IMR-90 (cell line): ENCODE data around the gene AXIN2. TPM values are rescaled to one million over a fixed set of nuclear protein-coding genes. Genes with fewer than 3 reads are reported as not detected.

ENCODE experiments used
- ATAC-seq: fragments of 200-7000 bp; cut with Tn5 transposase; 2 replicates; pipeline ENCODE4 v1.9.1; 2020; ENCODE audit warnings: low read depth, mild to moderate bottlenecking, moderate library complexity
- BruUV-seq: library from RNA; stranded (reverse); fragments of 400-500 nt; replicated peaks from 2 replicates; lab custom pipeline; 2021; lab: Mats Ljungman, UMichigan
- CTCF ChIA-PET: fragments of 300-600 bp; formaldehyde crosslinking; extraction: SDS; loops from one replicate; lab custom pipeline; 2021; ENCODE audit warnings: antibody characterized with exemption; lab: Yijun Ruan, JAX
- POLR2A ChIA-PET: fragments of 300-600 bp; sonication (Branson Sonifier 250); formaldehyde crosslinking; loops from one replicate; lab custom pipeline; 2022; ENCODE audit warnings: antibody characterized with exemption; ENCODE audit not compliant: unreplicated experiment; lab: Charles Lee
- DNase-seq: peaks from one replicate; pipeline ENCODE4 v3.0.0; 2013
- H2AFZ ChIP-seq: replicated peaks from 2 replicates; pipeline ENCODE3; 2013; ENCODE audit warnings: low read length, mild to moderate bottlenecking; ENCODE audit not compliant: poor library complexity
- H2AK5ac ChIP-seq: 2 replicates; pipeline ENCODE4 v1.6.1; 2013; ENCODE audit warnings: low read depth, low read length, inconsistent platforms
- H2AK9ac ChIP-seq: replicated peaks from 2 replicates; pipeline ENCODE3; 2013; ENCODE audit warnings: mild to moderate bottlenecking, low read depth, low read length, moderate library complexity; ENCODE audit not compliant: poor library complexity
- H2BK120ac ChIP-seq: 2 replicates; pipeline ENCODE4 v1.6.1; 2013; ENCODE audit warnings: low read depth, low read length, inconsistent platforms
- H2BK15ac ChIP-seq: 3 replicates; pipeline ENCODE4 v1.6.1; 2013; ENCODE audit warnings: low read depth, low read length, inconsistent platforms
- H2BK20ac ChIP-seq: 2 replicates; pipeline ENCODE4 v1.6.1; 2013; ENCODE audit warnings: low read depth, mild to moderate bottlenecking, inconsistent platforms, low read length, moderate library complexity
- H2BK5ac ChIP-seq: 2 replicates; pipeline ENCODE4 v1.6.1; 2013; ENCODE audit warnings: mild to moderate bottlenecking, low read depth, low read length, inconsistent platforms; ENCODE audit not compliant: poor library complexity, severe bottlenecking
- H3K14ac ChIP-seq: replicated peaks from 2 replicates; pipeline ENCODE4 v1.6.1; 2013; ENCODE audit warnings: low read depth, low read length, inconsistent platforms
- H3K18ac ChIP-seq: 2 replicates; pipeline ENCODE4 v1.6.1; 2013; ENCODE audit warnings: low read depth, low read length, control low read depth
- H3K23ac ChIP-seq: 2 replicates; pipeline ENCODE4 v1.6.1; 2013; ENCODE audit warnings: low read depth, low read length, inconsistent platforms
- H3K27ac ChIP-seq: 2 replicates; pipeline ENCODE4 v1.5.1; 2013; ENCODE audit warnings: mild to moderate bottlenecking, control low read depth, low read length; ENCODE audit not compliant: insufficient read depth
- H3K27me3 ChIP-seq: 2 replicates; pipeline ENCODE4 v1.6.1; 2013; ENCODE audit warnings: low read length; ENCODE audit not compliant: control insufficient read depth, insufficient read depth
- H3K36me3 ChIP-seq: 2 replicates; pipeline ENCODE4 v1.6.1; 2013; ENCODE audit warnings: low read length, mixed read lengths; ENCODE audit not compliant: control insufficient read depth, insufficient read depth
- H3K4ac ChIP-seq: 2 replicates; pipeline ENCODE4 v1.6.1; 2013; ENCODE audit warnings: low read depth, low read length, inconsistent platforms
- H3K4me1 ChIP-seq: 2 replicates; pipeline ENCODE4 v1.6.1; 2013; ENCODE audit warnings: low read length, mixed read lengths; ENCODE audit not compliant: control insufficient read depth, insufficient read depth
- H3K4me2 ChIP-seq: 2 replicates; pipeline ENCODE4 v1.6.1; 2013; ENCODE audit warnings: low read depth, mild to moderate bottlenecking, control low read depth, low read length, moderate library complexity
- H3K4me3 ChIP-seq: 2 replicates; pipeline ENCODE4 v1.5.1; 2013; ENCODE audit warnings: low read depth, mild to moderate bottlenecking, control low read depth, low read length, moderate library complexity; ENCODE audit not compliant: insufficient read depth
- H3K56ac ChIP-seq: 2 replicates; pipeline ENCODE4 v1.6.1; 2013; ENCODE audit warnings: low read length, inconsistent platforms; ENCODE audit not compliant: insufficient read depth; ENCODE audit errors: extremely low read depth
- H3K79me1 ChIP-seq, 2 experiments: 2 replicates each; pipeline ENCODE4 v1.6.1; 2013; ENCODE audit warnings: low read length in 2 of 2, inconsistent platforms in 1 of 2, low read depth in 1 of 2
- H3K9ac ChIP-seq: 2 replicates; pipeline ENCODE4 v1.6.1; 2013; ENCODE audit warnings: low read depth, low read length, control low read depth
- H3K9me1 ChIP-seq: 2 replicates; pipeline ENCODE4 v1.6.1; 2013; ENCODE audit warnings: low read length, inconsistent platforms; ENCODE audit not compliant: insufficient read depth
- H3K9me3 ChIP-seq: 2 replicates; pipeline ENCODE4 v1.6.1; 2013; ENCODE audit warnings: low read length; ENCODE audit not compliant: control insufficient read depth, insufficient read depth
- H4K20me1 ChIP-seq: 2 replicates; pipeline ENCODE4 v1.6.1; 2013; ENCODE audit warnings: low read length, inconsistent platforms; ENCODE audit not compliant: insufficient read depth
- H4K5ac ChIP-seq: 2 replicates; pipeline ENCODE4 v1.6.1; 2013; ENCODE audit warnings: mild to moderate bottlenecking, low read depth, low read length, control low read depth
- H4K8ac ChIP-seq, 2 experiments: 2 replicates each; pipeline ENCODE4 v1.6.1; 2013; ENCODE audit warnings: low read depth in 2 of 2, low read length in 2 of 2, control low read depth in 1 of 2, inconsistent platforms in 1 of 2
- H4K91ac ChIP-seq: 2 replicates; pipeline ENCODE4 v1.6.1; 2013; ENCODE audit warnings: low read depth, low read length, inconsistent platforms; ENCODE audit not compliant: insufficient read depth
- CHD1 ChIP-seq: IDR thresholded peaks from 2 replicates; pipeline ENCODE4 v1.6.1; 2012; ENCODE audit warnings: low read depth, low read length, improper control_type of control experiment
- MAFK ChIP-seq: IDR thresholded peaks from 2 replicates; pipeline ENCODE4 v1.6.1; 2012; ENCODE audit warnings: low read depth, low read length, improper control_type of control experiment
- MXI1 ChIP-seq: IDR thresholded peaks from 2 replicates; pipeline ENCODE4 v1.6.1; 2012; ENCODE audit warnings: low read depth, mild to moderate bottlenecking, low read length, moderate library complexity, borderline replicate concordance
- NFE2L2 ChIP-seq: fragments of 150-350 bp; IDR thresholded peaks from 2 replicates; pipeline ENCODE4 v1.6.1; 2016; ENCODE audit warnings: low read depth, mild to moderate bottlenecking, low read length
- POLR2A ChIP-seq: IDR thresholded peaks from 2 replicates; pipeline ENCODE4 v1.6.1; 2012; ENCODE audit warnings: mild to moderate bottlenecking, low read depth, low read length
- RCOR1 ChIP-seq: IDR thresholded peaks from 2 replicates; pipeline ENCODE4 v1.6.1; 2012; ENCODE audit warnings: mild to moderate bottlenecking, low read length, improper control_type of control experiment; ENCODE audit not compliant: insufficient replicate concordance
- SMC3 ChIP-seq: fragments of 150-350 bp; IDR thresholded peaks from 2 replicates; pipeline ENCODE4 v1.6.1; 2016; ENCODE audit warnings: low read depth, mild to moderate bottlenecking, antibody characterized with exemption, low read length, moderate library complexity
- WGBS, 2 experiments: methylation state at CpG; one replicate each; pipeline versions ENCODE4 v1.1.5 to v1.1.7; 2013; ENCODE audit warnings: missing lambda C conversion rate in 2 of 2; ENCODE audit not compliant: insufficient read length in 1 of 2; ENCODE audit errors: extremely low coverage in 2 of 2; 5-methylcytosine and 5-hydroxymethylcytosine counted together
- dilution Hi-C: fragments of 300-500 bp; cut with HindIII; formaldehyde crosslinking; loops from one replicate; pipeline ENCODE4 v1.14.3; 2018; ENCODE audit warnings: low sequenced_read_pairs; ENCODE audit not compliant: unreplicated experiment
- in situ Hi-C: fragments of 300-500 bp; cut with MboI; formaldehyde crosslinking; loops from 3 replicates; pipeline ENCODE4 v1.14.3; 2019; ENCODE audit warnings: low sequenced_read_pairs, inconsistent platforms, mixed read lengths
- intact Hi-C: fragments of 100-400 bp; cut with micrococcal nuclease; formaldehyde crosslinking; loops from 2 replicates; pipeline ENCODE4 v1.10.0; 2022
- polyA plus RNA-seq, 3 experiments: library from polyadenylated mRNA; depleted of rRNA; stranded (reverse); fragments of >200 nt; gene quantifications; 2 replicates each; pipeline ENCODE4 v1.2.3, GENCODE V29; 2012; ENCODE audit warnings: low replicate concordance in 1 of 3
- total RNA-seq: library from RNA; depleted of rRNA; stranded (reverse); fragments of >200 nt; gene quantifications from 2 replicates; pipeline ENCODE4 v1.2.3, GENCODE V29; 2012
- TF ChIP-seq, protein P1 (sequence below): conservative IDR thresholded peaks from 2 replicates; pipeline ENCODE4 v1.5.1; 2012; ENCODE audit warnings: mild to moderate bottlenecking, low read depth, low read length, improper control_type of control experiment
- TF ChIP-seq, protein P2 (sequence below): fragments of 150-350 bp; IDR thresholded peaks from 2 replicates; pipeline ENCODE4 v1.6.1; 2016; ENCODE audit warnings: low read depth, mild to moderate bottlenecking, low read length, moderate library complexity, borderline replicate concordance

AXIN2 gene
- total and polyA plus RNA-seq, 2 of the 4 experiments (the other 2 are of a cell fraction): 0.91 to 1.8 TPM

DNA sequence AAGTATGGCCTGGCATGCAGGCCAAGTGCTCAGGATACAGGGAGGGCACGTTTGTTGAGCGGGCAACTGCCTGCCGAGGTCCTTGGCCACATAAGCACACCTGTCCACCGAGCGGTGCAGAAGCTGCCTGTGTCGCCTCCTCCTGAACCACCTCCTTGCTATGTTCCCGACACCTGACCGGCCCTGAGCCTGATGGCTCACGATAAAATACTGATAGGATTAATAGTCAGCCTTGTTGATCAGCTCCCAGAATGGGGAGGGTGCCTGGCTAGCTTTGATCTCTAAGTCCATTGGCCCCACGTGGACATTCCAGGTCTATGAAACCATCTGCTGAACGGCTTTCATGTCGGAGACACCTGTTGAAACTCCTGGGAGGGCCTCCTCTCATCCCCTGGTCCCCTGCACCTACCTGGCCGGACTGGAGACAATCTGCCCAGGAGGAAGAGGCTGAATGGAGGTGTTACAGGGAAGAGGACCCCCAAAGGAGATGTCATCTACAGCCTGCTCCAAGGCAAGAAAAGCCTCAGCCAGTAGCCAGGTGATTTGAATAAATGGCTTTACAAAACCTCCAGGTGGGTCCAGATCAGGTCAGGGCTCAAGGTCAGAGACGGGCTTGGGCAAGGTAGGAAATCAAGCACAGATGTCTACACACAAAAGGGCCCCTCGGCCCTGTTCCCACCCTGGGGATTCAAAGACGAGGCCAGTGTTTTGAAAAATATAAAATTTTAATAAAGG is 33.4 kb downstream of the AXIN2 start:
- peaks cover 8% of the 10 kb centered on the region; the same call in 1 of the 2 replicates for H3K9me1 ChIP-seq
- H2AK5ac ChIP-seq: no peak overlapping the region
- dilution Hi-C loops (no loop called here), in situ Hi-C loops (no loop called here), intact Hi-C loops (no loop called here)
- H4K91ac ChIP-seq: no peak overlapping the region
- H4K8ac ChIP-seq: no peak overlapping the region
- H3K14ac ChIP-seq: no peak overlapping the region
- ChIA-PET CTCF (no interaction called here), POLR2A (no interaction called here)
- no peak overlapping the region for H3K56ac ChIP-seq
- BruUV-seq: no TSS peak
- H3K27ac ChIP-seq: no peak overlapping the region
- WGBS, 2 experiments: no CpG with 5 or more reads among the region's 16 CpGs
- no peak overlapping the region for H2BK20ac ChIP-seq
- no peak overlapping the region for H3K4me2 ChIP-seq
- H3K9ac ChIP-seq: no peak overlapping the region
- H3K27me3 ChIP-seq: no peaks in the 10 kb centered on the region
- no peak overlapping the region for H3K4me3 ChIP-seq
- H4K20me1 ChIP-seq: no peaks in the 10 kb centered on the region
- TF ChIP-seq RCOR1 (no peak), SMC3 (no peak), NFE2L2 (no peak), CHD1 (no peak), POLR2A (no peak), MAFK (no peak), MXI1 (no peak)
- TF ChIP-seq, protein P1, sequence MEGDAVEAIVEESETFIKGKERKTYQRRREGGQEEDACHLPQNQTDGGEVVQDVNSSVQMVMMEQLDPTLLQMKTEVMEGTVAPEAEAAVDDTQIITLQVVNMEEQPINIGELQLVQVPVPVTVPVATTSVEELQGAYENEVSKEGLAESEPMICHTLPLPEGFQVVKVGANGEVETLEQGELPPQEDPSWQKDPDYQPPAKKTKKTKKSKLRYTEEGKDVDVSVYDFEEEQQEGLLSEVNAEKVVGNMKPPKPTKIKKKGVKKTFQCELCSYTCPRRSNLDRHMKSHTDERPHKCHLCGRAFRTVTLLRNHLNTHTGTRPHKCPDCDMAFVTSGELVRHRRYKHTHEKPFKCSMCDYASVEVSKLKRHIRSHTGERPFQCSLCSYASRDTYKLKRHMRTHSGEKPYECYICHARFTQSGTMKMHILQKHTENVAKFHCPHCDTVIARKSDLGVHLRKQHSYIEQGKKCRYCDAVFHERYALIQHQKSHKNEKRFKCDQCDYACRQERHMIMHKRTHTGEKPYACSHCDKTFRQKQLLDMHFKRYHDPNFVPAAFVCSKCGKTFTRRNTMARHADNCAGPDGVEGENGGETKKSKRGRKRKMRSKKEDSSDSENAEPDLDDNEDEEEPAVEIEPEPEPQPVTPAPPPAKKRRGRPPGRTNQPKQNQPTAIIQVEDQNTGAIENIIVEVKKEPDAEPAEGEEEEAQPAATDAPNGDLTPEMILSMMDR: no peak
- TF ChIP-seq, protein P2, sequence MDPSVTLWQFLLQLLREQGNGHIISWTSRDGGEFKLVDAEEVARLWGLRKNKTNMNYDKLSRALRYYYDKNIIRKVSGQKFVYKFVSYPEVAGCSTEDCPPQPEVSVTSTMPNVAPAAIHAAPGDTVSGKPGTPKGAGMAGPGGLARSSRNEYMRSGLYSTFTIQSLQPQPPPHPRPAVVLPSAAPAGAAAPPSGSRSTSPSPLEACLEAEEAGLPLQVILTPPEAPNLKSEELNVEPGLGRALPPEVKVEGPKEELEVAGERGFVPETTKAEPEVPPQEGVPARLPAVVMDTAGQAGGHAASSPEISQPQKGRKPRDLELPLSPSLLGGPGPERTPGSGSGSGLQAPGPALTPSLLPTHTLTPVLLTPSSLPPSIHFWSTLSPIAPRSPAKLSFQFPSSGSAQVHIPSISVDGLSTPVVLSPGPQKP: no peak
- peaks cover 20% of the 10 kb centered on the region for H3K4me1 ChIP-seq
- H2BK5ac ChIP-seq: no peak overlapping the region
- no peak overlapping the region for H4K5ac ChIP-seq
- DNase-seq: no peak
- no peaks in the 10 kb centered on the region for H3K79me1 ChIP-seq
- peaks cover 3% of the 10 kb centered on the region; the same call in 1 of the 2 replicates for H3K36me3 ChIP-seq
- H2BK120ac ChIP-seq: no peak overlapping the region
- no peaks in the 10 kb centered on the region for H3K9me3 ChIP-seq
- no peak for ATAC-seq
- no peak overlapping the region for H2AK9ac ChIP-seq
- no peak overlapping the region for H3K18ac ChIP-seq
- no peak overlapping the region for H3K23ac ChIP-seq
- no peak overlapping the region for H3K4ac ChIP-seq
- no peak overlapping the region for H2AFZ ChIP-seq
- no peak overlapping the region for H2BK15ac ChIP-seq
